Superior temporal gyrus (tissue), 1 donor: Measurements from ENCODE around the gene KCNMA1.

Experiments
- DNase-seq: peaks from one replicate; pipeline ENCODE4 v3.0.0-alpha.2; 2016; ENCODE audit errors: extremely low spot score

The KCNMA1 gene

DNA sequence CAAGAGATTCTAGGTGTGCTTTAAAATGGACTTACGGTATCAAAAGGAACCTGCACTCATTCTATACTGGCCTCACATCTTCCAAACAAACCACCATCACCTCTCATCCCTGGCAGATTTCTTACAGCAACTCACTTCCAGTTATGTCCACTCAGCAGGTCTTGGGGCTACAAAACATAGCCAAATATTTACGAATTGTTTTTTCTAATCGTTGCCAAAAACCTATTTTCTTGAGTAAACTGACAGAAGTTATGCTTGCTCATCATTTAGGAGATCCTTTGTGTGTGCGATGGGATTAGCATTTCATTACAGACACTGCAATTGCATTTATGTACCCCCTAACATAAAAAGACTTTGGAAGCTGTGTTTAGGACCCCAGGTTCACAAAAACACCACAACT lies 2.7 kb downstream of the KCNMA1 start:
- DNase-seq, result peak; percentile 34

DNA sequence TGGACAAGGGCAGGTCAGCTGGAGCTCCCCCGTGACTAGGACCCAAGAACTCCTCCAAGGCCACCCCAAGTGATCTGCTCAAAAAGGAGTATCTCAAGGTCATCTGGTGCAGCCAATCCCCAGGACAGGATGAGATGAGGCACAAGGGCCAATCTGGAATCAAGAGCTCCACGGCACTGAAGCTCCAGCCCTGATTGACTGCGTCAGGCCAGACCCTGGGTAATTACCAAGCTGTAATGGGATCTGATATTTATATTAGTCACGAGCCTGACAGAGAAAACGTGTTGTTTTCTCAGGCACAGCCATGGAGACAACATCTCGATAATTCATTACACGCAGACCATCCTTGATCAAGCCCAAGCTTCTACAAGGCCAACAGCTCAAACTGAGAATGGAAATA lies 4.2 kb downstream of the KCNMA1 start:
- peak; percentile 6 for DNase-seq

DNA sequence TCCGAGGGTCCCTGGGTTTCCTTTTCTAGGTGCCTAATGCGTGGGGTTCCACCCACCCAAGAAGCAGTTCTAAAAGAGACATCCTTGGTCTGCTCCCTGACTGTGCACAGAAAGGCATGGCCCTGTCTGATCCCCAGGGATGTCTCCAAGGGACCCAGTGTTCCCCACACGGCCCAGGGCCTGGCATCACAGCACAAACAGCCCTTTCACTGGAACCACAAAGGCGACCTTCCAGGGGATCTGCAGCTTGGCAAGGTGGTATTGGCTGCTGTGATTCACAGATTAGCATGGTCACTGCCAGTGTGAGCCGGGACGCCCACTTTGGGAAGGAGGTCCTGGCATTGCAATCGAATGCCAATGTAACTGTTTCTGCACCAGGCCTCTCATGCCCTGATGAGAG lies 6.4 kb downstream of the KCNMA1 start:
- DNase-seq, result peak; percentile 22

DNA sequence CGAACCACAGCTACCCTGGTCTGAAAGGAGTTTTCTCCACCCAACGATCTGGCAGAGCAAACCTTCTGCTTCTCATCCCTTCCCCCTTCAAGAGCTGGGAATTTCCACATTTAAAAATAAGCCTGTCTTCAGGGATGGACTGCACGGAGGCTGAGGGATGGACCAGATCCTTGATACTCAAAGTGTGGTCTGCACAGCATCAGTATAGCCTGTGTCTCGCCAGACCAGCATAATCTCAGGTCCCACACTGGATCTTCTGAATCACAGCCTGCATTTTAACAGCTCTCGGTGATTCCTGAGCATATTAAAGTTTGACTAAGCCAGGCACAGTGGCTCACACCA lies 7.1 kb downstream of the KCNMA1 start:
- DNase-seq, result peak; percentile 24

DNA sequence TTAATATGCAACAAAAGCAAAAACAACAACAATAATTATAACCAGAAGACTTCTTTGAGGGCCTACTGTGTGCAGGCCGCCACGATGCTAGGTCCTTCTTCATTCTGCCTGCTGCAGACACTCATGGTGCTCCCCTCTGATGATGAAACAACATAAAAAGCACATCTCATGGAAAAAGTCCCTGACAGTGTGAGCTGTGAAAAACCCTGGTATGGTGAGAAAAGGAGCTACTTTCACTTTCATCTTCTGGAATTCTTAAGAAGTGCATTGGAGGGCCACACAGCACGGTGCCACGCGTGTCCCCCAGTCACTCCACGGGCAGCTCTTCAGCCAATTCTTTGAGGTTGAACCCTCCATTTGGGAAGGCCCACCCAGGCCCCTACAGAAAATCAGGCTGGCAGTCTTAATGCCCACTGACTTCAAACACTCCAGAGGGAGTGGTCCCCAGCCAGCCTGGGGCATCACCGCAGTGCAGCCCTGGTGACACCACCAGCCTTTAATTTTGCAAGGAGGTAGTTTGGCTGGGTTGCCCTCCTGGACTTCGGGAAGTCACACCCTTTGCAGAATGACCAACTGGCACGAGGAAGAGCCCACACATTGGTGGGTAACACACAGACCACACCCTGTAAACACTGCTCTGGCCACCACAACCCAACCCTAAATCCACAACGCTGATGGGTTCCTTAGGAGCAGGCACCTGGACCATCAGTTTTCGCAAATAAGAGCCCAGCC lies 7.7 kb downstream of the KCNMA1 start:
- no peak for DNase-seq

- no peak for DNase-seq
These were observed 8.5 kb downstream of the KCNMA1 start for GRCh38 chr10:77628906-77629730.

- no peak for DNase-seq
These were observed 11.2 kb downstream of the KCNMA1 start for GRCh38 chr10:77626266-77626935.

- DNase-seq, result no peak
These were observed 12.2 kb downstream of the KCNMA1 start for GRCh38 chr10:77625379-77625778.

DNA sequence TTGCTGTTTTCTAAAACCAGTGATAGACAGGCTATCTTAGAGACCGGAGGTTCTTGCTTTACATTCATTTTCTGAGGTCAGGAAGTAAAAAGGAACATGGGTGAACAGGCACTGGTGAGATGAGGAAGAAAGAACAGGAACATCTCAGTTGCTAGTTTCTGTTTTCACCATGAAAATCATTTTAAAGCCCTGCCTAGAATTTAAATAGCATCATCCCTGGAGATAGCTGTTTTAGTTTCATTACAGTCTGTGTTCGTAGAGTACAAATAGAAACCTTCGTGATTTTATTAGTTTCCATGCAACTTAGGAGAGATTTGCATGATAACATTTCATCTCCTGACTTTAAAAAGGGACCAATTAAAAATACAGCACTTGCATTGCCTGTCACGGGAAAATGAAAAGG lies 14.7 kb downstream of the KCNMA1 start:
- DNase-seq, result peak; percentile 51

GRCh38 chr10:77620731-77621130 lies 16.9 kb downstream of the KCNMA1 start:
- DNase-seq, result no peak

DNA sequence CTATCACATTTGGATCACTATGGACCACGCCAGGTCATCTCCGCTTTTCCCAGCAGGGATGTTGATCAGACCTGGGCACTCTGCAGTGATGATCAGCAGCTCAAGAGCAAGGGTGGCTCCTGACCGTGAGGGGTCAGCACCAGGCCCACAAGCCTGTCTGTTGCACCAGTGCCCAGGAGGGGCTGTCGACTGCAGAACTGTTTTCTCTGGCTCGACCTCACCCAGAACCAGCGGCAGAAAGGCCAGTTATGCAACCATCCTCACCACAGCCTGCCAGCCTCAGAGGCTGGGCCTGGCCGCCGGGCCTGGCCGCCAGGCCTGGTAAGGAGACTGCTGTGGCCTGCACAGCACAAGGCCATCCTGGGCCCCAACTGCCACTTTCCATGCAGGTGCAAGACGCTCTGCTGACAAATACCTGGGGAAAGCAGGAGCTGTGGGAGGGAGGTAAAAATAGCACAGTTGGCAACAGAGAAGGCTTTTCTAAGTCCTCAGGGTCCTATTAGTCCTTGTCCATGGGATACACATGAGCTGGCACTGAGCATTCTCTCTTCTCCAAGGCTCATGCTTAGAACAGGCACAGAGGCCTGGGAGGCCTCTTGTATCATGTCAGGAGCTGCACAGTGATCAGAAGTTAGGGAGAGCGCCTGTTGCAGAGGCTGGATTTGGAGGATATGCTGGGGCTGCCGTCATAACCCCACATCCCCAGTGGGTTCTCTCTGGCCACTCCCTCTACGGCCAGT lies 17.5 kb downstream of the KCNMA1 start:
- no peak for DNase-seq

GRCh38 chr10:77618117-77618516 lies 19.5 kb downstream of the KCNMA1 start:
- no peak for DNase-seq

DNA sequence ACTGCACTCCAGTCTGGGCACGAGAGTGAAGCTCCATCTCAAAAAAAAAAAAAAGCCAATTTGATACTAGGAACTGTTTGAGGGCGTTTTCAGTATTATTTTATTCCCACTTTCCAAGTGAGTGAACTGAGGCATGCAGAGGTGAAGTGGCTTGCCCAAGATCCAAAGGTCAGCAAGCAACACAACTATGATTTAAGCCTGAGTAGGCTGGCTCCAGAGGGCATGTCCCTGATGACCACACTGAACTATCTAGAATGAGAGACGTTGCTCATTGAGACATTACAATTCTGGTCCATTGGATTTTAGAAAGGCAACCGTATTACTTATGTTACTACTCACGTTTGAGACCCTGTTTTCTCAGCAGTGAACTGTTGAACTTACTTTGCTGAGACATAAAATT lies 20.8 kb downstream of the KCNMA1 start:
- DNase-seq, result no peak

DNA sequence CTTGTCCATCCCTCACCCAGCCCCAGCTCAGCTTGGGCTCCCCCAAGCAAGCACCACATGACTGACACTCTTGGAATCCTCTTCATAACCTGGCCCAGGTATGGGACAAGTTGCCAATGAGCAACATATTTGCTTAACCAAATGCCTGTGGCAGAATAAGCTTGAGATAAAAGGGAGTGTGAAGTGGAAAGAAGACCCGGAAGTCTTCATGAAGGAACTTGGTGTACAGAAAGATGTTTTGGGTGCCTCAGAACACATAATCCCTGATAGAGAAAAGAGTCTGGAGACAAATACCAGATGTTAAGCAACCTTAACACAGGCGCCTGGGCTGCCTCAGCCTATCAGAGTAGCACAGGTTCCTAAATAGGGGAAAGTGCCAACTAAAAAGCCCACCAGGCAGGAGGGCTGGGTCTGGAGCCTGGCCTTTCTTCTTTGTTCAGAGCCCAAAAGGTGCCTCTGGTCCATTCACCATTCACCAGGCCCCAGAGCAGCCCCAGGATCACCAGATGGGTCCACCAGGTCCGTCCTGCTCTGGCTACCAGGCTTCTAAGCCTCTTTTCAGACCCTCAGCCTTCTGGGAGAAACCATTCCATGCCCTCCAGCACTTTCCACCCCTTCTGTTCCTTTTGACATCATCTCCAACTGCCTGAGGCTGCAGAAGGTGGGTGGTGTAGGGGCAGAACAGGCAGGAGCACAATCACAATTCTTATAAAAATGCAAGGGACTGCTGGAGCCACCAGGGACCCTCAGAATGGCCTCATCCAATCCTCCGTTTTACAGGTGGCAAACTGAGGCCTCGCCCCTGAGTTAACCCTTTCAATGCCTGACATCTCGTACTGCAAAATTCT lies 22.6 kb downstream of the KCNMA1 start:
- no peak for DNase-seq

DNA sequence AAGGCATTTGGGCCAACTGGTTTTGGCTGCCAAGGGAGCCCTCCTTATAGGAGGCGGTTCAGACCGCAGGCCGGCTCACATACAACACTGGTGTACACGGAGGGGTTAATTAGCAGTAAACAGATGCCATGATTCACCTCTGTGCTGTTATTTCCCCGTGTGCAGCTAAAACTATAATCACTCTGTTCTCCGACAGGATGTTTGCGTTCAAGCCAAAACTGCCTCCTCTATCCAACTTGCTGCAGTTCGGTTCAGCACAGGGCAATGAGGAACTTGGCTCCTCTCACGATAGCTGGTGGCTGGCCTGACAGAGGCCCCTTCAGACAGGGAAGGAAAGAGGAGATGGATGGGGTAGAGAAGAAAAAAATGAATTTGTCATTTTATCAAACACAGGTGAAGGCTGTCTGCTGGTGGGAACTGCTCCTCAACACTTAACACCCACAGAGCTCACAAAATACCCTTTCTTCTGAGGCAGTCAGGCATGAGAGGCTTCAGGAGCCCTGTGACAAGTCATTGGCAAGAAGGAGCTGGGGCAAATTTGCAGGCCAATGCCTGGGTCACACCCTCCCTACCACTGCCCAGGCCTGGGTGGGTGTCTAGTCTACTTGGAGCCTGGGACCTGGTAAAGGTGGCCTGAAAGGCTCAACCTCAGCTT lies 24.0 kb downstream of the KCNMA1 start:
- no peak for DNase-seq

- DNase-seq, result no peak
These were observed 25.9 kb downstream of the KCNMA1 start for GRCh38 chr10:77611670-77612069.

DNA sequence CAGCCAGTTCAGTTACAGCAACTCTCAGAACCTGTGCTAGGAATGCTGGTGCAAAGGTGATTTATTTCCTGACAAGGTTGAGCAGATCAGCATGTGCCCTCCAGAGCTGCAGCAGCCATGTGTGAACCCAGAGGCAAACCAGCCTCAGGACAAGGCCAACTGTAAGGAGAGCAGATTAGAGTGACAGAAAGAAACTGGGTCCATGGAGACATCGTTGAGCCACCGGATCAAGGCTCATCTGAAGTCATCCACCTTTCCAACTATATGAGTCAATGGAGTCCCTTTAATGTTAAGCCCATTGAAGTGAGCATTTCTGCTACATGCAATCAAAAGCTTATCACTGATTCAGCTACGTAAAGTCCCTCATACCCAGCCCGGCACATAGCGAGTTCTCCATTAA lies 26.4 kb downstream of the KCNMA1 start:
- DNase-seq, result no peak

- no peak for DNase-seq
These were observed 27.8 kb downstream of the KCNMA1 start for GRCh38 chr10:77609781-77610272.

- DNase-seq, result no peak
These were observed 29.3 kb downstream of the KCNMA1 start for GRCh38 chr10:77608281-77608680.

DNA sequence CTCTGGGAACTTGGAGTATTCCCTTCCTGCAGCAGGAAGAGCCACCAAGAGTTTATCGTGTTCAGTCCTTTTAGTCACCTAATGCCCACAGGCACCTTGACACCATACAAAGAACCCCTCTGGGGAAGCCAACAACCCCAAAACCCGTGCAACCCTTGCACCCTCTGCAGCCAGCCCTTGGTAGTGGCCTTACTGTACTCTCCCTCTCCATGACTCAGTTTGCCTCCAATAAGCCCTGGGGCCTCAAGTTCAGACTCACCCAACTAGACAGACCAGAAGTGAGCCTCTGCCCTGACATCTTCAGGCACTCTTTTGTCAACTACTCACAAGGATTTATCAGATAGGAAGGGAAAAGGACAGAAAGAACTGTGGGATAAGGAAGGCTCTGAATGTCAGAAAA lies 30.9 kb downstream of the KCNMA1 start:
- DNase-seq, result no peak
